Mucosa of descending colon (tissue), 3 donors: ENCODE results near the gene FSTL5. TPM values are rescaled to one million over a fixed set of nuclear protein-coding genes. Genes with fewer than 3 reads are reported as not detected.
A peak's percentile ranks its signal among the peaks of the same experiment; 100 is the strongest.

Experiments used
- ATAC-seq: fragments of 200-7000 bp; cut with Tn5 transposase; one replicate; pipeline ENCODE4 v1.9.1; 2020; ENCODE audit warnings: mild to moderate bottlenecking, moderate library complexity
- DNase-seq, 3 donors: peaks; one replicate each; pipeline ENCODE4 v3.0.0-alpha.2; 2020
- H3K36me3 ChIP-seq: fragments of 200-600 bp; one replicate; pipeline ENCODE4 v1.8.0; 2021; ENCODE audit warnings: low read depth, mild to moderate bottlenecking
- H3K4me1 ChIP-seq: fragments of 200-600 bp; one replicate; pipeline ENCODE4 v1.8.0; 2021; ENCODE audit warnings: low read depth, mild to moderate bottlenecking
- H3K4me3 ChIP-seq: fragments of 200-600 bp; one replicate; pipeline ENCODE4 v1.8.0; 2021; ENCODE audit warnings: mild to moderate bottlenecking
- H3K9me3 ChIP-seq: fragments of 200-600 bp; one replicate; pipeline ENCODE4 v1.8.0; 2021; ENCODE audit warnings: mild to moderate bottlenecking
- intact Hi-C, 2 donors: fragments of 100-400 bp; cut with DNase I in 1 of 2; cut with micrococcal nuclease in 1 of 2; formaldehyde crosslinking; loops; one replicate each; pipeline versions ENCODE4 v1.11.0 to v1.11.1; 2022; cut with DNase I, micrococcal nuclease
- total RNA-seq, 3 donors: library from RNA; stranded (reverse); fragmentation: NEBNext Ultra II Directional in 2 of 3; extraction: Animal tissue kit (Norgen Biotek cat#: 25700) in 2 of 3; gene quantifications; one replicate each; pipeline versions ENCODE4 v1.2.1 to v1.2.4, GENCODE V29; 2021 to 2023
- TF ChIP-seq, protein P1 (sequence below): fragments of 200-600 bp; IDR thresholded peaks from one replicate; pipeline ENCODE4 v1.8.0; 2022; ENCODE audit warnings: antibody characterized with exemption, mild to moderate bottlenecking
- donor health status: DM: no; HTN: no; CAD: no; lungs with moderate emphysema.
- donor health status: DM: no; HTN: no; CAD: no.
- donor health status: DM: no; HTN: yes; CAD: no.

Gene FSTL5
- total RNA-seq, 3 donors from 2014 or later: 1.8 TPM; not detected in 2

DNA sequence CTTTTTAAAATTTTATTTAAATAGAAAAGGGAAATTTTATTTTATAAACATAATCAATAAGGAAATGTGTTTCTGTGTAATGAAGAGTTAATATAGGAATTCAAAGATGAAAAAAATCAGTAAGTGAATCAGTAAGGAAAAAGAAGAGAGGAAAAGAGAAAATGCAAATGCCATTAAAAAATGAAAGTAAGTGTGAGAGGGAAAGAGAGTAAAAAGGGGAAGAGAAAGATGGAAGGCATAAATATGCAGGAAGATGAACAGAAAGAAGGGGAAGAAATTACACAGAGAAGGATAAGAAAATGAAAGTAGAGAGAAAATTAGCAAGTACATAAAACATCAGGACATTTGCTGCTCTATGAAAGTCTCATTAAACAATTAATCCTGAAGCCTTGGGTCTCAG lies 349.9 kb downstream of the FSTL5 start:
- Histone ChIP-seq H3K36me3 (no peaks in the 10 kb centered on the region), H3K9me3 (no peaks in the 10 kb centered on the region), H3K4me3 (no peak overlapping the region), H3K4me1 (no peaks in the 10 kb centered on the region)
- TF ChIP-seq, protein P1, sequence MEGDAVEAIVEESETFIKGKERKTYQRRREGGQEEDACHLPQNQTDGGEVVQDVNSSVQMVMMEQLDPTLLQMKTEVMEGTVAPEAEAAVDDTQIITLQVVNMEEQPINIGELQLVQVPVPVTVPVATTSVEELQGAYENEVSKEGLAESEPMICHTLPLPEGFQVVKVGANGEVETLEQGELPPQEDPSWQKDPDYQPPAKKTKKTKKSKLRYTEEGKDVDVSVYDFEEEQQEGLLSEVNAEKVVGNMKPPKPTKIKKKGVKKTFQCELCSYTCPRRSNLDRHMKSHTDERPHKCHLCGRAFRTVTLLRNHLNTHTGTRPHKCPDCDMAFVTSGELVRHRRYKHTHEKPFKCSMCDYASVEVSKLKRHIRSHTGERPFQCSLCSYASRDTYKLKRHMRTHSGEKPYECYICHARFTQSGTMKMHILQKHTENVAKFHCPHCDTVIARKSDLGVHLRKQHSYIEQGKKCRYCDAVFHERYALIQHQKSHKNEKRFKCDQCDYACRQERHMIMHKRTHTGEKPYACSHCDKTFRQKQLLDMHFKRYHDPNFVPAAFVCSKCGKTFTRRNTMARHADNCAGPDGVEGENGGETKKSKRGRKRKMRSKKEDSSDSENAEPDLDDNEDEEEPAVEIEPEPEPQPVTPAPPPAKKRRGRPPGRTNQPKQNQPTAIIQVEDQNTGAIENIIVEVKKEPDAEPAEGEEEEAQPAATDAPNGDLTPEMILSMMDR: no peak
- DNase-seq (no peak), ATAC-seq (no peak)
- intact Hi-C loops: no loop called here

DNA sequence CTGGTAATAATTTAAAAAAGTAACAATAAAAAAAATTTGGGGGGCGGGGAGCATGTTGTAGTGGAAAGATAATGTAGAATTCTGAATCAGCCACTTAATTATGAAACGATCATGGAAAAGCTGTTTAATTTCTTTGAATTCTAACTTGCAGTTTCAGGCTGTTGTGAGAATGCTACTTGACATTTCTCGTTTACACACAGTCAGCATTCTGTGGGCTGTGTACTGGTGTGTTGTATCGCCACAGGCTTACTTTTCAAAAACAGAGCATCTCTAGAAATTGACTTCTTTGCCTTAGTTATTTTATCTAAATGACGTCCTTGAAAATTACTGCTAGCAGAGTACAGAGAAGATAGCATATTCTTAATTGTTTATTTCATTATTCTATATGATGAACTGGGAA lies 350.4 kb downstream of the FSTL5 start:
- TF ChIP-seq, protein P1: no peak
- ATAC-seq (no peak), DNase-seq (no peak)
- H3K9me3 ChIP-seq: no peaks in the 10 kb centered on the region
- intact Hi-C loops: no loop called here
- H3K4me3 ChIP-seq: no peak overlapping the region
- no peaks in the 10 kb centered on the region for H3K4me1 ChIP-seq
- H3K36me3 ChIP-seq: no peaks in the 10 kb centered on the region

DNA sequence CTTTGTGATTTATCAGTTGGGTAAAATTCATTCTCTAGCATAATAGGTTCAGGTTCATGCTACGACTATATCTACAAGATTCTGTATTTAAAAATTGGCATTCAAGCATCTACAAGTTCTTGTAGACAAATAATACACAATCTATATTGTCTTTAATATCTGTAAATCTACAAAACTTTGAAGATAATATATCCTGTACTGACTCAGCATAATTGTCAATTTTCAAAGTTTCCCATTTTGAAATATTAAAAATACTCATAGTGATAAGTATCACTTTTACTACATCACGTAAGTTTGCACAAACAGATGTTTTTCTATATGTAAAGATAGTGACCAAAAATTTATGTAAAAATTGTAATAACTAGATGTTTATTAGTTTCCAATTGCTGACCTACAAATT lies 360.6 kb downstream of the FSTL5 start:
- TF ChIP-seq, protein P1: no peak
- ATAC-seq: no peak
- intact Hi-C loops: no loop called here

DNA sequence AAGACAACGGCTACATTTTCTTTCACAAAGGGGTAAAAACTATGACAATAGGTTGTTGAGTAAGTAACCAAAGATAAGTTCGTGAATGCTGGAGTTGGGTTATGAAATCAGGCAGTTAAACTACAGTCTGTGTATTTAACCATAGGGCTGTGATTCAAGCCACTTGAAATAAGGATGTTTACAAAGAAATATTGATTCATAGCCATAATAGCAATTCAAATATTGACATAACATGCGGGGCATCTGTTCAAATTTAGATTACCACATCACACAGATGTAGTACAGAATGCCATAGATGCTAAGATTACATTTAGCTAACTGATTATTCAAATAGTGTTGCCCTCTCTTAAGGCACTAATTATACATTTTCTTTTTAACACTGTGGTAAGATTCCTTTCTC lies 364.1 kb downstream of the FSTL5 start:
- Histone ChIP-seq H3K9me3 (no peaks in the 10 kb centered on the region), H3K36me3 (no peaks in the 10 kb centered on the region), H3K4me3 (no peak overlapping the region), H3K4me1 (no peaks in the 10 kb centered on the region)
- DNase-seq (no peak), ATAC-seq (peak; percentile 32)
- TF ChIP-seq, protein P1: no peak
- intact Hi-C loops: no loop called here

More for the DNA sequence above, 360.6 kb downstream of the FSTL5 start:
- no peak overlapping the region for H3K4me3 ChIP-seq
- H3K4me1 ChIP-seq: no peaks in the 10 kb centered on the region
- no peaks in the 10 kb centered on the region for H3K36me3 ChIP-seq
- no peaks in the 10 kb centered on the region for H3K9me3 ChIP-seq
- no peak for DNase-seq

DNA sequence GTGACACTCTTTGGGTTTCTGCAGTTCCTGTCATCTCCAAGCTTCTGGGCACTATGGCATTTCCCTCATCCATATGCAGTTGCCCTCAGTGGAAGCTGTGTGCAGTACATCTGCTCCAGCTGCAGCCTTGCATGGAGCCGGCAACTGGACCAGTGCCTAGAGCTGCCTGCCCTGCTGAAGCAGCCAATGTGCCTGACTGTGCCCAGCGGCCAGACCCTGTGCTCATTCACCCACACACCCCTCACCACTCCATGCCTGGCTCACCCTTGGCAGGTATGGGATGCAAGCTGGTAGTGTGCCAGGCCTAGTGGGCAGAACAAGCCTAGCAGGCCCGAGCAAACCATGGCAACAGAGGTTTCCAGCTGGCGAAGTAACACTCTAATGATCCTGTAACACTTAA lies 370.8 kb downstream of the FSTL5 start:
- peak in 1 of 3 donors; percentile 19 for DNase-seq
- Histone ChIP-seq H3K4me1 (no peaks in the 10 kb centered on the region), H3K9me3 (no peaks in the 10 kb centered on the region), H3K36me3 (no peaks in the 10 kb centered on the region), H3K4me3 (no peak overlapping the region)
- TF ChIP-seq, protein P1: no peak
- ATAC-seq: no peak
- intact Hi-C loops: no loop called here
